PC-9 (cell line): ENCODE results near the gene COL1A2. TPM values are rescaled to one million over a fixed set of nuclear protein-coding genes. Genes with fewer than 3 reads are reported as not detected.

Source experiments
- BruUV-seq: library from RNA; stranded (reverse); fragments of 400-500 nt; replicated peaks from 2 replicates; lab custom pipeline; 2021; lab: Mats Ljungman, UMichigan
- CTCF ChIA-PET: fragments of 300-600 bp; sonication (Branson Sonifier 250); formaldehyde crosslinking; loops from one replicate; lab custom pipeline; 2022; ENCODE audit warnings: antibody characterized with exemption; lab: Charles Lee
- POLR2A ChIA-PET: fragments of 300-600 bp; sonication (Branson Sonifier 250); formaldehyde crosslinking; loops from one replicate; lab custom pipeline; 2022; ENCODE audit warnings: antibody characterized with exemption; ENCODE audit not compliant: unreplicated experiment; lab: Charles Lee
- DNase-seq, 2 experiments: peaks; one replicate each; pipeline versions ENCODE4 v3.0.0 to v3.0.0-alpha.2; 2015 to 2022; ENCODE audit warnings: mixed read lengths in 1 of 2
- H2AFZ ChIP-seq: fragments of 200-600 bp; sonication (generic); 2 replicates; pipeline ENCODE4 v1.8.1; 2017; ENCODE audit warnings: antibody characterized with exemption
- H3F3A ChIP-seq: fragments of 200-600 bp; sonication (generic); 2 replicates; pipeline ENCODE4 v1.8.1; 2017; ENCODE audit warnings: antibody characterized with exemption, mild to moderate bottlenecking, low read depth; ENCODE audit not compliant: insufficient read depth
- H3K27ac ChIP-seq: fragments of 200-600 bp; sonication (generic); 2 replicates; pipeline ENCODE4 v1.6.1; 2016; ENCODE audit warnings: mixed run types
- H3K27me3 ChIP-seq: fragments of 200-600 bp; sonication (generic); 2 replicates; pipeline ENCODE4 v1.6.1; 2016; ENCODE audit warnings: low read depth, mixed run types; ENCODE audit not compliant: insufficient read depth
- H3K36me3 ChIP-seq: fragments of 200-600 bp; sonication (generic); 2 replicates; pipeline ENCODE4 v1.6.1; 2016; ENCODE audit warnings: low read depth, mixed run types
- H3K4me1 ChIP-seq: fragments of 200-600 bp; sonication (generic); replicated peaks from 2 replicates; pipeline ENCODE4 v1.6.1; 2016; ENCODE audit warnings: mixed run types; ENCODE audit not compliant: insufficient read depth
- H3K4me2 ChIP-seq: fragments of 200-600 bp; sonication (generic); 2 replicates; pipeline ENCODE4 v1.6.1; 2017; ENCODE audit warnings: mixed run types
- H3K4me3 ChIP-seq: fragments of 200-600 bp; sonication (generic); 2 replicates; pipeline ENCODE4 v1.6.1; 2016; ENCODE audit warnings: mixed run types
- H3K79me2 ChIP-seq: fragments of 200-600 bp; sonication (generic); 2 replicates; pipeline ENCODE4 v1.6.1; 2017; ENCODE audit warnings: low read depth, mixed run types
- H3K9me2 ChIP-seq: fragments of 200-600 bp; sonication (generic); 2 replicates; pipeline ENCODE4 v1.8.1; 2017; ENCODE audit warnings: mild to moderate bottlenecking; ENCODE audit not compliant: insufficient read depth
- H3K9me3 ChIP-seq: fragments of 200-600 bp; sonication (generic); 2 replicates; pipeline ENCODE4 v1.8.1; 2016; ENCODE audit warnings: low read depth; ENCODE audit not compliant: insufficient read depth
- H4K20me1 ChIP-seq: fragments of 200-600 bp; sonication (generic); 2 replicates; pipeline ENCODE4 v1.8.1; 2017; ENCODE audit not compliant: insufficient read depth
- CTCF ChIP-seq: fragments of 200-600 bp; sonication (generic); conservative IDR thresholded peaks from 2 replicates; pipeline ENCODE4 v1.6.1; 2017; ENCODE audit warnings: mixed run types, antibody characterized with exemption, mild to moderate bottlenecking, moderate library complexity
- EZH2 ChIP-seq: fragments of 200-600 bp; sonication (generic); IDR thresholded peaks from 2 replicates; pipeline ENCODE4 v1.8.0; 2017; ENCODE audit warnings: antibody characterized with exemption, low read depth
- intact Hi-C: fragments of 100-400 bp; cut with micrococcal nuclease; formaldehyde crosslinking; loops from one replicate; pipeline ENCODE4 v1.10.0; 2022; ENCODE audit not compliant: unreplicated experiment
- total RNA-seq: library from RNA; stranded (reverse); gene quantifications from 2 replicates; pipeline ENCODE4 v1.2.3, GENCODE V29; 2021

The COL1A2 gene
- total RNA-seq, 1 experiment from 2014 or later, result not detected

GRCh38 chr7:94354953-94355352, 39.7 kb upstream of the COL1A2 start:
- POLR2A ChIA-PET, result interaction anchor here (0.6 kb wide), 1 partner anchor 167 kb away, joined by 3 read pairs; no protein-coding TSS in a partner anchor
- DNase-seq, result no peak
- Histone ChIP-seq H3K27ac (no peak overlapping the region), H2AFZ (no peak overlapping the region), H4K20me1 (no peaks in the 10 kb centered on the region), H3K36me3 (no peaks in the 10 kb centered on the region), H3K27me3 (no peaks in the 10 kb centered on the region), H3F3A (no peaks in the 10 kb centered on the region), H3K4me3 (no peak overlapping the region), H3K9me2 (no peaks in the 10 kb centered on the region), H3K79me2 (no peaks in the 10 kb centered on the region), H3K4me1 (no peaks in the 10 kb centered on the region), H3K4me2 (no peak overlapping the region), H3K9me3 (no peaks in the 10 kb centered on the region)
- TF ChIP-seq EZH2 (no peak), CTCF (no peak)
- CTCF ChIA-PET, result interaction anchor here (0.5 kb wide), 1 partner anchor 287 kb away, joined by 3 read pairs; no protein-coding TSS in a partner anchor
- intact Hi-C loops, result no loop called here
- no TSS peak for BruUV-seq

GRCh38 chr7:94355454-94355853, 39.2 kb upstream of the COL1A2 start:
- H3K36me3 ChIP-seq, result no peaks in the 10 kb centered on the region
- no TSS peak for BruUV-seq
- H3K79me2 ChIP-seq, result no peaks in the 10 kb centered on the region
- no peaks in the 10 kb centered on the region for H3K9me2 ChIP-seq
- no peaks in the 10 kb centered on the region for H3K9me3 ChIP-seq
- H3K4me2 ChIP-seq, result no peak overlapping the region
- H3K27ac ChIP-seq, result no peak overlapping the region
- POLR2A ChIA-PET, result no interaction called here
- H2AFZ ChIP-seq, result no peak overlapping the region
- CTCF ChIA-PET, result interaction anchor here (0.5 kb wide), 1 partner anchor 287 kb away, joined by 3 read pairs; no protein-coding TSS in a partner anchor
- H3K27me3 ChIP-seq, result no peaks in the 10 kb centered on the region
- DNase-seq, result no peak
- TF ChIP-seq EZH2 (no peak), CTCF (no peak)
- H3F3A ChIP-seq, result no peaks in the 10 kb centered on the region
- H3K4me1 ChIP-seq, result no peaks in the 10 kb centered on the region
- intact Hi-C loops, result no loop called here
- no peaks in the 10 kb centered on the region for H4K20me1 ChIP-seq
- no peak overlapping the region for H3K4me3 ChIP-seq

- ChIA-PET CTCF (no interaction called here), POLR2A (interaction anchor here (0.7 kb wide), 2 partner anchors 10 to 11 kb away, joined by 4 to 5 read pairs; no protein-coding TSS in a partner anchor)
- Histone ChIP-seq H3K4me2 (no peak overlapping the region), H3K27me3 (no peaks in the 10 kb centered on the region), H3K4me1 (no peaks in the 10 kb centered on the region), H4K20me1 (no peaks in the 10 kb centered on the region), H3K4me3 (no peak overlapping the region), H3K27ac (no peak overlapping the region), H3K36me3 (no peaks in the 10 kb centered on the region), H3K9me3 (no peaks in the 10 kb centered on the region), H3K79me2 (no peaks in the 10 kb centered on the region), H3F3A (no peaks in the 10 kb centered on the region), H2AFZ (no peak overlapping the region), H3K9me2 (no peaks in the 10 kb centered on the region)
- intact Hi-C loops, result no loop called here
- BruUV-seq, result no TSS peak
- no peak for DNase-seq
- TF ChIP-seq CTCF (no peak), EZH2 (no peak)
These were observed 37.6 kb upstream of the COL1A2 start for GRCh38 chr7:94357076-94357475.
